CD14-positive monocyte (primary cell): ENCODE results near the gene CIZ1. TPM values are rescaled to one million over a fixed set of nuclear protein-coding genes. Genes with fewer than 3 reads are reported as not detected.

Experiments
- DNase-seq, 3 donors: peaks; one replicate each; pipeline ENCODE4 v3.0.0-alpha.2; 2011 to 2022
- H2AFZ ChIP-seq: 2 replicates; pipeline ENCODE4 v1.6.0; 2012; ENCODE audit warnings: mild to moderate bottlenecking, low read depth, low read length, inconsistent platforms; ENCODE audit not compliant: insufficient read depth, poor library complexity, severe bottlenecking
- H3K27ac ChIP-seq, 2 donors: 1 replicate in 1 of 2; 2 replicates in 1 of 2; pipeline ENCODE4 v1.5.1; 2012 to 2013; ENCODE audit warnings: low read length in 2 of 2, control low read depth in 1 of 2, inconsistent platforms in 1 of 2, low read depth in 1 of 2, mild to moderate bottlenecking in 1 of 2
- H3K27me3 ChIP-seq, 2 donors: one replicate each; pipeline versions ENCODE4 v1.6.0 to v1.6.1; 2011 to 2013; ENCODE audit warnings: low read length in 2 of 2; ENCODE audit not compliant: control insufficient read depth in 2 of 2, insufficient read depth in 2 of 2
- H3K36me3 ChIP-seq, 2 donors: replicated peaks in 1 of 2; 1 replicate in 1 of 2; 2 replicates in 1 of 2; pipeline versions ENCODE4 v1.5.1 to v1.6.1; 2012 to 2013; ENCODE audit warnings: low read length in 2 of 2, control low read depth in 1 of 2, inconsistent platforms in 1 of 2, mild to moderate bottlenecking in 1 of 2; ENCODE audit not compliant: insufficient read depth in 2 of 2, control insufficient read depth in 1 of 2
- H3K4me1 ChIP-seq, 2 donors: 1 replicate in 1 of 2; 2 replicates in 1 of 2; pipeline versions ENCODE4 v1.5.1 to v1.6.1; 2012 to 2013; ENCODE audit warnings: low read length in 2 of 2, control low read depth in 1 of 2, inconsistent platforms in 1 of 2, mild to moderate bottlenecking in 1 of 2, moderate library complexity in 1 of 2; ENCODE audit not compliant: insufficient read depth in 2 of 2, control insufficient read depth in 1 of 2
- H3K4me2 ChIP-seq: replicated peaks from 2 replicates; pipeline ENCODE3; 2012; ENCODE audit warnings: low read length, moderate library complexity, mild to moderate bottlenecking; ENCODE audit not compliant: poor library complexity, severe bottlenecking; ENCODE audit errors: extremely low read depth
- H3K4me3 ChIP-seq, 3 experiments: fragments of 200-600 bp in 1 of 3; sonication (generic) in 1 of 3; replicated peaks in 1 of 3; 1 replicate in 2 of 3; 2 replicates in 1 of 3; pipeline ENCODE4 v1.5.1; 2011 to 2013; ENCODE audit warnings: low read length in 3 of 3, mild to moderate bottlenecking in 3 of 3, control low read depth in 2 of 3, low read depth in 2 of 3, inconsistent platforms in 1 of 3, moderate library complexity in 1 of 3
- H3K79me2 ChIP-seq: 2 replicates; pipeline ENCODE4 v1.6.0; 2012; ENCODE audit warnings: mild to moderate bottlenecking, control low read depth, inconsistent platforms, low read length, moderate library complexity; ENCODE audit not compliant: insufficient read depth
- H3K9ac ChIP-seq: 2 replicates; pipeline ENCODE4 v1.6.0; 2017; ENCODE audit warnings: low read length, mild to moderate bottlenecking; ENCODE audit not compliant: insufficient read depth, poor library complexity, severe bottlenecking
- H3K9me3 ChIP-seq, 2 donors: replicated peaks in 1 of 2; 1 replicate in 1 of 2; 2 replicates in 1 of 2; pipeline versions ENCODE4 v1.5.1 to v1.6.1; 2012 to 2013; ENCODE audit warnings: low read length in 2 of 2, control low read depth in 1 of 2; ENCODE audit not compliant: control insufficient read depth in 1 of 2, insufficient read depth in 1 of 2
- H4K20me1 ChIP-seq: 2 replicates; pipeline ENCODE4 v1.6.0; 2012; ENCODE audit warnings: mild to moderate bottlenecking, low read length, control low read depth, moderate library complexity; ENCODE audit not compliant: insufficient read depth
- H3K27ac Mint-ChIP-seq, 7 donors: one replicate each; pipeline ENCODE4 v1.8.0; 2020; ENCODE audit warnings: mild to moderate bottlenecking in 7 of 7, mixed read lengths in 7 of 7, moderate library complexity in 6 of 7, inconsistent platforms in 2 of 7
- H3K27me3 Mint-ChIP-seq, 3 donors: one replicate each; pipeline ENCODE4 v1.8.0; 2021 to 2022; ENCODE audit warnings: low read depth in 3 of 3, mild to moderate bottlenecking in 3 of 3, mixed read lengths in 3 of 3, moderate library complexity in 3 of 3, inconsistent platforms in 1 of 3
- H3K36me3 Mint-ChIP-seq, 2 donors: one replicate each; pipeline ENCODE4 v1.8.0; 2020; ENCODE audit warnings: mixed read lengths in 2 of 2, inconsistent platforms in 1 of 2, mild to moderate bottlenecking in 1 of 2
- H3K4me1 Mint-ChIP-seq: one replicate; pipeline ENCODE4 v1.8.0; 2020; ENCODE audit warnings: mild to moderate bottlenecking, mixed read lengths
- H3K4me3 Mint-ChIP-seq, 2 donors: one replicate each; pipeline ENCODE4 v1.8.0; 2020; ENCODE audit warnings: mild to moderate bottlenecking in 2 of 2, mixed read lengths in 2 of 2, moderate library complexity in 1 of 2
- H3K9me3 Mint-ChIP-seq, 7 donors: one replicate each; pipeline ENCODE4 v1.8.0; 2020 to 2022; ENCODE audit warnings: mixed read lengths in 7 of 7, mild to moderate bottlenecking in 6 of 7, moderate library complexity in 6 of 7, inconsistent platforms in 2 of 7
- CTCF ChIP-seq: fragments of 200-600 bp; IDR thresholded peaks from one replicate; pipeline ENCODE4 v1.8.0; 2022; ENCODE audit warnings: antibody characterized with exemption, mild to moderate bottlenecking
- WGBS: methylation state at CpG from one replicate; pipeline ENCODE4 v1.1.5; 2013; ENCODE audit warnings: missing lambda C conversion rate; ENCODE audit not compliant: insufficient coverage; 5-methylcytosine and 5-hydroxymethylcytosine counted together
- intact Hi-C, 2 donors: fragments of 100-400 bp; cut with micrococcal nuclease; formaldehyde crosslinking; loops; one replicate each; pipeline versions ENCODE4 v1.15.0 to v1.15.1; 2023
- polyA plus RNA-seq, 3 donors: library from polyadenylated mRNA; depleted of rRNA in 1 of 3; unstranded in 2 of 3; stranded (reverse) in 1 of 3; fragments of 300-500 nt in 2 of 3; fragments of >200 nt in 1 of 3; fragmentation: Illumina TruSeq in 2 of 3; gene quantifications; 1 replicate in 2 of 3; 2 replicates in 1 of 3; pipeline ENCODE4 v1.2.3, GENCODE V29; 2012 to 2021

The CIZ1 gene
- polyA plus RNA-seq, 3 donors, result 3.4 to 53.7 (median 5.9) TPM

GRCh38 chr9:128152133-128153059, 39.0 kb downstream of the CIZ1 start:
- H3K4me3 Mint-ChIP-seq, result no peak overlapping the region
- no peaks in the 10 kb centered on the region for H3K27me3 ChIP-seq
- no peaks in the 10 kb centered on the region for H3K36me3 ChIP-seq
- no peaks in the 10 kb centered on the region for H3K4me1 ChIP-seq
- no peak overlapping the region for H3K4me2 ChIP-seq
- H4K20me1 ChIP-seq, result no peaks in the 10 kb centered on the region
- intact Hi-C loops, result no loop called here
- H3K4me1 Mint-ChIP-seq, result no peaks in the 10 kb centered on the region
- TF ChIP-seq CTCF, result no peak
- H3K9me3 Mint-ChIP-seq, result no peaks in the 10 kb centered on the region
- H3K27ac Mint-ChIP-seq, result no peak overlapping the region
- H3K4me3 ChIP-seq, result no peak overlapping the region
- no peak overlapping the region for H2AFZ ChIP-seq
- no peaks in the 10 kb centered on the region for H3K9me3 ChIP-seq
- no peaks in the 10 kb centered on the region for H3K36me3 Mint-ChIP-seq
- no peak for DNase-seq
- peaks cover 1 to 12% (median 5%) of the 10 kb centered on the region in 3 donors for H3K27me3 Mint-ChIP-seq
- WGBS, result 96% methylated on average over 11 of the region's 13 CpGs
- no peak overlapping the region for H3K9ac ChIP-seq
- no peaks in the 10 kb centered on the region for H3K79me2 ChIP-seq
- H3K27ac ChIP-seq, result no peak overlapping the region

- no peaks in the 10 kb centered on the region for H3K4me1 Mint-ChIP-seq
- H3K4me3 Mint-ChIP-seq, result no peak overlapping the region
- Histone ChIP-seq H3K27me3 (no peaks in the 10 kb centered on the region), H3K4me1 (no peaks in the 10 kb centered on the region), H3K4me2 (no peak overlapping the region), H3K9me3 (no peaks in the 10 kb centered on the region), H3K9ac (no peak overlapping the region), H2AFZ (no peak overlapping the region), H3K79me2 (no peaks in the 10 kb centered on the region), H3K36me3 (no peaks in the 10 kb centered on the region), H3K27ac (no peak overlapping the region), H3K4me3 (no peak overlapping the region), H4K20me1 (no peaks in the 10 kb centered on the region)
- peaks cover 1 to 12% (median 5%) of the 10 kb centered on the region in 3 donors for H3K27me3 Mint-ChIP-seq
- no peaks in the 10 kb centered on the region for H3K36me3 Mint-ChIP-seq
- no peak overlapping the region for H3K27ac Mint-ChIP-seq
- WGBS, result 80% methylated on average over 3 of the region's 18 CpGs
- no peak for DNase-seq
- no peak for TF ChIP-seq CTCF
- intact Hi-C loops, result no loop called here
- H3K9me3 Mint-ChIP-seq, result no peaks in the 10 kb centered on the region
Measured at GRCh38 chr9:128151309-128152132, 39.9 kb downstream of the CIZ1 start.
